Liver (tissue), 9 donors: Measurements from ENCODE around the gene TIE1. TPM values are rescaled to one million over a fixed set of nuclear protein-coding genes. Genes with fewer than 3 reads are reported as not detected.

Experiments
- DNase-seq: peaks from one replicate; pipeline ENCODE4 v3.0.0-alpha.2; 2017; ENCODE audit warnings: low spot score
- H3K27ac ChIP-seq, 2 donors: one replicate each; pipeline ENCODE4 v1.7.0; 2013; ENCODE audit warnings: inconsistent platforms in 2 of 2, low read length in 2 of 2, control low read depth in 1 of 2, low read depth in 1 of 2, mild to moderate bottlenecking in 1 of 2
- H3K27me3 ChIP-seq, 4 donors: one replicate each; pipeline versions ENCODE4 v1.6.1 to v1.7.0; 2013; ENCODE audit warnings: low read length in 3 of 4, inconsistent platforms in 1 of 4, mild to moderate bottlenecking in 1 of 4, moderate library complexity in 1 of 4; ENCODE audit not compliant: control insufficient read depth in 4 of 4, insufficient read depth in 4 of 4
- H3K36me3 ChIP-seq, 4 donors: one replicate each; pipeline versions ENCODE4 v1.6.1 to v1.7.0; 2013; ENCODE audit warnings: low read length in 3 of 4, mild to moderate bottlenecking in 3 of 4, low read depth in 1 of 4, moderate library complexity in 1 of 4; ENCODE audit not compliant: control insufficient read depth in 4 of 4, insufficient read depth in 3 of 4
- H3K4me1 ChIP-seq, 4 donors: one replicate each; pipeline versions ENCODE4 v1.6.1 to v1.7.0; 2013; ENCODE audit warnings: low read length in 3 of 4, mild to moderate bottlenecking in 3 of 4, moderate library complexity in 1 of 4; ENCODE audit not compliant: control insufficient read depth in 4 of 4, insufficient read depth in 4 of 4
- H3K4me3 ChIP-seq, 3 donors: one replicate each; pipeline versions ENCODE4 v1.6.1 to v1.7.0; 2013; ENCODE audit warnings: low read length in 3 of 3, control low read depth in 1 of 3, low read depth in 1 of 3, mild to moderate bottlenecking in 1 of 3
- H3K9ac ChIP-seq, 2 donors: one replicate each; pipeline ENCODE4 v1.7.0; 2013; ENCODE audit warnings: low read length in 2 of 2, mild to moderate bottlenecking in 2 of 2, moderate library complexity in 2 of 2, control low read depth in 1 of 2, low read depth in 1 of 2
- H3K9me3 ChIP-seq, 4 donors: one replicate each; pipeline versions ENCODE4 v1.6.1 to v1.7.0; 2013; ENCODE audit warnings: low read length in 3 of 4; ENCODE audit not compliant: control insufficient read depth in 4 of 4
- ATF3 ChIP-seq: IDR thresholded peaks from 2 replicates; pipeline ENCODE4 v1.6.1; 2016; ENCODE audit warnings: antibody characterized with exemption
- EGR1 ChIP-seq, 2 donors: IDR thresholded peaks; 2 replicates each; pipeline ENCODE4 v1.6.1; 2016 to 2018; ENCODE audit warnings: antibody characterized with exemption in 2 of 2, low read depth in 2 of 2
- FOXA1 ChIP-seq: IDR thresholded peaks from 2 replicates; pipeline ENCODE4 v1.6.1; 2016; ENCODE audit warnings: antibody characterized with exemption
- FOXA2 ChIP-seq: IDR thresholded peaks from 2 replicates; pipeline ENCODE4 v1.6.1; 2016; ENCODE audit warnings: antibody characterized with exemption
- GABPA ChIP-seq, 2 donors: IDR thresholded peaks in 1 of 2; conservative IDR thresholded peaks in 1 of 2; 2 replicates each; pipeline ENCODE4 v1.6.1; 2016; ENCODE audit warnings: antibody characterized with exemption in 2 of 2, mild to moderate bottlenecking in 1 of 2, moderate library complexity in 1 of 2
- HNF4A ChIP-seq, 2 donors: conservative IDR thresholded peaks; 2 replicates each; pipeline ENCODE4 v1.6.1; 2016; ENCODE audit warnings: antibody characterized with exemption in 2 of 2, mild to moderate bottlenecking in 2 of 2
- HNF4G ChIP-seq: IDR thresholded peaks from 2 replicates; pipeline ENCODE4 v1.6.1; 2016; ENCODE audit warnings: antibody characterized with exemption
- JUND ChIP-seq, 2 donors: IDR thresholded peaks; 2 replicates each; pipeline ENCODE4 v1.6.1; 2016; ENCODE audit warnings: antibody characterized with exemption in 2 of 2
- NR2F2 ChIP-seq: IDR thresholded peaks from 2 replicates; pipeline ENCODE4 v1.6.1; 2016; ENCODE audit warnings: antibody characterized with exemption
- RAD21 ChIP-seq, 2 donors: IDR thresholded peaks; 2 replicates each; pipeline ENCODE4 v1.6.1; 2016; ENCODE audit warnings: antibody characterized with exemption in 2 of 2, mild to moderate bottlenecking in 2 of 2
- RXRA ChIP-seq, 2 donors: IDR thresholded peaks; 2 replicates each; pipeline ENCODE4 v1.6.1; 2017 to 2018; ENCODE audit warnings: antibody characterized with exemption in 2 of 2, mild to moderate bottlenecking in 1 of 2
- SP1 ChIP-seq: IDR thresholded peaks from 2 replicates; pipeline ENCODE4 v1.6.1; 2018; ENCODE audit warnings: antibody characterized with exemption, mild to moderate bottlenecking
- TAF1 ChIP-seq: conservative IDR thresholded peaks from 2 replicates; pipeline ENCODE4 v1.6.1; 2016; ENCODE audit warnings: antibody characterized with exemption, mild to moderate bottlenecking
- YY1 ChIP-seq: IDR thresholded peaks from 2 replicates; pipeline ENCODE4 v1.6.1; 2016; ENCODE audit warnings: antibody characterized with exemption, mild to moderate bottlenecking
- ZBTB33 ChIP-seq: IDR thresholded peaks from 2 replicates; pipeline ENCODE4 v1.6.1; 2016; ENCODE audit warnings: antibody characterized with exemption
- WGBS: extraction: QIAGEN DNeasy Blood & Tissue Kit; methylation state at CpG from one replicate; pipeline ENCODE4 v1.1.7; 2013; 5-methylcytosine and 5-hydroxymethylcytosine counted together
- polyA plus RNA-seq, 2 donors: library from polyadenylated mRNA; stranded (reverse) in 1 of 2; unstranded in 1 of 2; fragments of 200-250 nt in 1 of 2; fragments of >200 nt in 1 of 2; fragmentation: Nextera tagmentation in 1 of 2; extraction: Ambion mirVana in 1 of 2; gene quantifications; one replicate each; pipeline versions ENCODE4 v1.2.1 to v1.2.3, GENCODE V29; 2013 to 2015
- total RNA-seq, 2 donors: library from RNA; depleted of rRNA; stranded (reverse); fragments of >200 nt; gene quantifications; one replicate each; pipeline ENCODE4 v1.2.3, GENCODE V29; 2014
- TF ChIP-seq, protein P1 (sequence below): IDR thresholded peaks from 2 replicates; pipeline ENCODE4 v1.6.1; 2016; ENCODE audit warnings: antibody characterized with exemption
- TF ChIP-seq, protein P2 (sequence below): IDR thresholded peaks from 2 replicates; pipeline ENCODE4 v1.6.1; 2016; ENCODE audit warnings: antibody characterized with exemption, mild to moderate bottlenecking
- TF ChIP-seq, protein P3 (sequence below): fragments of 150-350 bp; IDR thresholded peaks from 2 replicates; pipeline ENCODE4 v1.5.1; 2017; ENCODE audit warnings: improper control_type of control experiment, low read depth, low read length; ENCODE audit not compliant: missing input control
- donor health status: healthy.
- donor health status: healthy.
- donor health status: healthy.
- donor health status: healthy.
- donor health status: healthy.

TIE1 gene
- total and polyA plus RNA-seq, 4 donors: 3.6 to 17.6 (median 8.9) TPM

GRCh38 chr1:43317817-43318471, 17.2 kb downstream of the TIE1 start:
- peaks cover 0 to 4% (median 0%) of the 10 kb centered on the region in 4 donors for H3K36me3 ChIP-seq
- H3K4me1 ChIP-seq: peaks cover 9 to 20% (median 14%) of the 10 kb centered on the region in 4 donors
- no peaks in the 10 kb centered on the region for H3K9me3 ChIP-seq
- H3K27me3 ChIP-seq: no peaks in the 10 kb centered on the region
- no peak overlapping the region for H3K4me3 ChIP-seq
- DNase-seq: no peak
- H3K9ac ChIP-seq: no peak overlapping the region
- H3K27ac ChIP-seq: no peak overlapping the region
- no peak for TF ChIP-seq FOXA2
- TF ChIP-seq, protein P1, sequence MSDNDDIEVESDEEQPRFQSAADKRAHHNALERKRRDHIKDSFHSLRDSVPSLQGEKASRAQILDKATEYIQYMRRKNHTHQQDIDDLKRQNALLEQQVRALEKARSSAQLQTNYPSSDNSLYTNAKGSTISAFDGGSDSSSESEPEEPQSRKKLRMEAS: no peak
- 95% methylated on average over 15 of the region's 15 CpGs for WGBS

GRCh38 chr1:43318831-43319230, 18.0 kb downstream of the TIE1 start:
- no peak overlapping the region for H3K27ac ChIP-seq
- H3K9me3 ChIP-seq: no peaks in the 10 kb centered on the region
- H3K4me1 ChIP-seq: peaks cover 1 to 11% (median 7%) of the 10 kb centered on the region in 4 donors
- no peak overlapping the region for H3K4me3 ChIP-seq
- TF ChIP-seq HNF4A (conservative IDR thresholded peaks at IDR 0.05) (no peak), GABPA (IDR thresholded peaks at IDR 0.05 in 1 of 2, conservative IDR thresholded peaks at IDR 0.05 in 1 of 2) (no peak), RAD21 (IDR thresholded peaks at IDR 0.05) (no peak), FOXA1 (no peak), FOXA2 (no peak), ZBTB33 (no peak), ATF3 (no peak), SP1 (no peak), RXRA (IDR thresholded peaks at IDR 0.05) (no peak), YY1 (no peak), JUND (IDR thresholded peaks at IDR 0.05) (no peak), TAF1 (no peak), NR2F2 (no peak), EGR1 (IDR thresholded peaks at IDR 0.05; ENCODE audit: low read depth in 2 of 2) (no peak), HNF4G (no peak)
- TF ChIP-seq, protein P2, sequence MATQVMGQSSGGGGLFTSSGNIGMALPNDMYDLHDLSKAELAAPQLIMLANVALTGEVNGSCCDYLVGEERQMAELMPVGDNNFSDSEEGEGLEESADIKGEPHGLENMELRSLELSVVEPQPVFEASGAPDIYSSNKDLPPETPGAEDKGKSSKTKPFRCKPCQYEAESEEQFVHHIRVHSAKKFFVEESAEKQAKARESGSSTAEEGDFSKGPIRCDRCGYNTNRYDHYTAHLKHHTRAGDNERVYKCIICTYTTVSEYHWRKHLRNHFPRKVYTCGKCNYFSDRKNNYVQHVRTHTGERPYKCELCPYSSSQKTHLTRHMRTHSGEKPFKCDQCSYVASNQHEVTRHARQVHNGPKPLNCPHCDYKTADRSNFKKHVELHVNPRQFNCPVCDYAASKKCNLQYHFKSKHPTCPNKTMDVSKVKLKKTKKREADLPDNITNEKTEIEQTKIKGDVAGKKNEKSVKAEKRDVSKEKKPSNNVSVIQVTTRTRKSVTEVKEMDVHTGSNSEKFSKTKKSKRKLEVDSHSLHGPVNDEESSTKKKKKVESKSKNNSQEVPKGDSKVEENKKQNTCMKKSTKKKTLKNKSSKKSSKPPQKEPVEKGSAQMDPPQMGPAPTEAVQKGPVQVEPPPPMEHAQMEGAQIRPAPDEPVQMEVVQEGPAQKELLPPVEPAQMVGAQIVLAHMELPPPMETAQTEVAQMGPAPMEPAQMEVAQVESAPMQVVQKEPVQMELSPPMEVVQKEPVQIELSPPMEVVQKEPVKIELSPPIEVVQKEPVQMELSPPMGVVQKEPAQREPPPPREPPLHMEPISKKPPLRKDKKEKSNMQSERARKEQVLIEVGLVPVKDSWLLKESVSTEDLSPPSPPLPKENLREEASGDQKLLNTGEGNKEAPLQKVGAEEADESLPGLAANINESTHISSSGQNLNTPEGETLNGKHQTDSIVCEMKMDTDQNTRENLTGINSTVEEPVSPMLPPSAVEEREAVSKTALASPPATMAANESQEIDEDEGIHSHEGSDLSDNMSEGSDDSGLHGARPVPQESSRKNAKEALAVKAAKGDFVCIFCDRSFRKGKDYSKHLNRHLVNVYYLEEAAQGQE: no peak
- TF ChIP-seq, protein P1: no peak
- TF ChIP-seq, protein P3, sequence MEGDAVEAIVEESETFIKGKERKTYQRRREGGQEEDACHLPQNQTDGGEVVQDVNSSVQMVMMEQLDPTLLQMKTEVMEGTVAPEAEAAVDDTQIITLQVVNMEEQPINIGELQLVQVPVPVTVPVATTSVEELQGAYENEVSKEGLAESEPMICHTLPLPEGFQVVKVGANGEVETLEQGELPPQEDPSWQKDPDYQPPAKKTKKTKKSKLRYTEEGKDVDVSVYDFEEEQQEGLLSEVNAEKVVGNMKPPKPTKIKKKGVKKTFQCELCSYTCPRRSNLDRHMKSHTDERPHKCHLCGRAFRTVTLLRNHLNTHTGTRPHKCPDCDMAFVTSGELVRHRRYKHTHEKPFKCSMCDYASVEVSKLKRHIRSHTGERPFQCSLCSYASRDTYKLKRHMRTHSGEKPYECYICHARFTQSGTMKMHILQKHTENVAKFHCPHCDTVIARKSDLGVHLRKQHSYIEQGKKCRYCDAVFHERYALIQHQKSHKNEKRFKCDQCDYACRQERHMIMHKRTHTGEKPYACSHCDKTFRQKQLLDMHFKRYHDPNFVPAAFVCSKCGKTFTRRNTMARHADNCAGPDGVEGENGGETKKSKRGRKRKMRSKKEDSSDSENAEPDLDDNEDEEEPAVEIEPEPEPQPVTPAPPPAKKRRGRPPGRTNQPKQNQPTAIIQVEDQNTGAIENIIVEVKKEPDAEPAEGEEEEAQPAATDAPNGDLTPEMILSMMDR: no peak
- no peak overlapping the region for H3K9ac ChIP-seq
- DNase-seq: no peak
- 91% methylated on average over 4 of the region's 4 CpGs for WGBS
- H3K36me3 ChIP-seq: peaks cover 0 to 5% (median 0%) of the 10 kb centered on the region in 4 donors
- H3K27me3 ChIP-seq: no peaks in the 10 kb centered on the region
